ENCODE data around the gene FAM163B. TPM values are rescaled to one million over a fixed set of nuclear protein-coding genes. Genes with fewer than 3 reads are reported as not detected.
A peak's percentile ranks its signal among the peaks of the same experiment; 100 is the strongest.

FAM163B gene
- total RNA-seq, 1 donor from 2014 or later: not detected

DNA sequence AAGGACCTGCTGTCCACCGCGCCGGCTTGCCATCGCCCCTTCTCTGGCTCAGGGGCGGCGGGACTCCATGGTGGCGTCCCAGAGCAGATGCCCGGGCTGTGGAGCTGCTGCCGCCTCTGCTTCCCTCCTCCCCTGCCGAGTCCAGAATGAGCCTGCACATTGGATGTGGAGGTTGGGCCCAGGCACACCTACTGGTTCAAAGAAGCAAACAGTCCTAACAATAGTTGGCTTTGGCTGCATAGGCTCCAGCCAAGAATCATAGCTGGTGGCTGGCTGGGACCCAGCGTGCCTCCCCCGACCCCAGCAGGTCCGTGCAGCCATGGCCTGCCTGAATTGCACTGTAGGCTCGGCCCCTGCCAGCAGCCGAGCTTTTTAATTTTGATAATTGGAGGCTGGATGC is 48.9 kb downstream of the FAM163B start:
- H3K4me3 ChIP-seq (ENCODE audit: insufficient read depth, low read depth, low read length): no peak overlapping the region
- H2AFZ ChIP-seq (ENCODE audit: low read depth, low read length): no peak overlapping the region
- no peak overlapping the region for H3K27ac Mint-ChIP-seq (ENCODE audit: unreplicated experiment)
- no peaks in the 10 kb centered on the region for H3K36me3 Mint-ChIP-seq (ENCODE audit: low read depth, unreplicated experiment)
- DNase-seq (ENCODE audit: low read depth) (peak; percentile 23), FAIRE-seq (no peak)
- no peak for TF ChIP-seq EZH2 (IDR thresholded peaks at IDR 0.05; ENCODE audit: insufficient read depth, low read length)
- TF ChIP-seq, protein P1, sequence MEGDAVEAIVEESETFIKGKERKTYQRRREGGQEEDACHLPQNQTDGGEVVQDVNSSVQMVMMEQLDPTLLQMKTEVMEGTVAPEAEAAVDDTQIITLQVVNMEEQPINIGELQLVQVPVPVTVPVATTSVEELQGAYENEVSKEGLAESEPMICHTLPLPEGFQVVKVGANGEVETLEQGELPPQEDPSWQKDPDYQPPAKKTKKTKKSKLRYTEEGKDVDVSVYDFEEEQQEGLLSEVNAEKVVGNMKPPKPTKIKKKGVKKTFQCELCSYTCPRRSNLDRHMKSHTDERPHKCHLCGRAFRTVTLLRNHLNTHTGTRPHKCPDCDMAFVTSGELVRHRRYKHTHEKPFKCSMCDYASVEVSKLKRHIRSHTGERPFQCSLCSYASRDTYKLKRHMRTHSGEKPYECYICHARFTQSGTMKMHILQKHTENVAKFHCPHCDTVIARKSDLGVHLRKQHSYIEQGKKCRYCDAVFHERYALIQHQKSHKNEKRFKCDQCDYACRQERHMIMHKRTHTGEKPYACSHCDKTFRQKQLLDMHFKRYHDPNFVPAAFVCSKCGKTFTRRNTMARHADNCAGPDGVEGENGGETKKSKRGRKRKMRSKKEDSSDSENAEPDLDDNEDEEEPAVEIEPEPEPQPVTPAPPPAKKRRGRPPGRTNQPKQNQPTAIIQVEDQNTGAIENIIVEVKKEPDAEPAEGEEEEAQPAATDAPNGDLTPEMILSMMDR (IDR thresholded peaks at IDR 0.05; ENCODE audit: insufficient read depth, low read depth, low read length): no peak
- H3K9me3 Mint-ChIP-seq (ENCODE audit: unreplicated experiment): no peaks in the 10 kb centered on the region
- H3K79me2 ChIP-seq (ENCODE audit: insufficient read depth, low read length): no peaks in the 10 kb centered on the region
- peaks cover 6% of the 10 kb centered on the region for H3K27me3 ChIP-seq (ENCODE audit: insufficient read depth, low read length)
- no peaks in the 10 kb centered on the region for H3K36me3 ChIP-seq (ENCODE audit: insufficient read depth, low read length)
- H3K4me2 ChIP-seq (ENCODE audit: low read length): no peak overlapping the region
- peaks cover 29% of the 10 kb centered on the region for H3K4me1 Mint-ChIP-seq (ENCODE audit: low read depth, unreplicated experiment)
- H3K9me3 ChIP-seq (ENCODE audit: insufficient read depth, low read depth, low read length): no peaks in the 10 kb centered on the region
- H3K4me3 Mint-ChIP-seq (ENCODE audit: unreplicated experiment): no peak overlapping the region
- H3K9ac ChIP-seq (ENCODE audit: low read length): no peak overlapping the region
- no peaks in the 10 kb centered on the region for H4K20me1 ChIP-seq (ENCODE audit: insufficient read depth, low read length)
- peaks cover 20% of the 10 kb centered on the region for H3K27me3 Mint-ChIP-seq (ENCODE audit: low read depth, unreplicated experiment)
- H3K4me1 ChIP-seq (ENCODE audit: insufficient read depth, low read length): peaks cover 24% of the 10 kb centered on the region
- no peak overlapping the region for H3K27ac ChIP-seq (ENCODE audit: low read depth, low read length)

DNA sequence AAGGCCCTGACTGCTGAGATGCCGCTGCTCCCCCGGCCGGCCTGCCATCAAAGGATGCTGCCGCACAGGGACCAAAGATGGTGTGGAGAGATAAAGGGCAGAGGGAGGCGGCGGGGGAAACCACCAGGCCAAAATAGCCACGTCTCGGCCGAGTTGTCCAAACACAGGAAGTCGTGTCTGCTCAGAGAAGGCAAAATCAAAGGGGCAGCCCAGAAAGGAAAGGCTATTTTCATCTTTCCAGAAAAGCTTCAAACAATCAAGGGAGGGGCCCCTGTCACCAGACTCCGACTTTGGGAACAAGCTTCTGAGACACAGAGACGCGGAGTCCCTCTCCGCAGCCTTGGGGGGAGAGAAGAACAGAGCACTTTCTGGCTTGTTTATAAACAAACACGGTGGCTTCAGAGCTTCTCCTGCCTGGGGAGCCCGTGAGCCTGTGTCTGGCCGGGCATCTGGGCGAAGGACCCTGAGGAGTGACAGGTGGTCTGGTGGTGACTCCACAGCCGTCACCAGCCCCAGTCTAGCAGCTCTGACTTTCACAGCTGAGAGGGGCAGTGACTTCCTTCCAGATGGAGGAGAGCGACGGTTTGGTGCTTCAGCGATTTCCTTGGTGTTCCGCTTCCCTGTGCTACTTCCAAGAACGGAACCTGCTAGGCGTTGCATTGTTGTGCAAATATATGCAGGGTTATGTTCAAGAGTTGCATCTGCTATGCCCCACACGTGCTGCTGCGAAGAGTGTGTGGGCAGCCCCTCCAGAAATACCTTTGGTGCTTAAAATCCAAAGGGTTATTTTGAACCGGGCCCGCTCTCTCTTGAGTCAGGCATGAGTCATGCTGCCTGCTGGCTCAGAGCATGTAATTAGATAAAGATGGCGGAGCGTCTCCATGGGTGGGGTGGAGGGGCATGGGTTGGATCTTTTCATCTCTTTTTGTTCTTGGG is 50.7 kb downstream of the FAM163B start:
- H3K27ac ChIP-seq (ENCODE audit: low read depth, low read length): peak overlapping the region; percentile 65
- peak overlapping the region; percentile 61 for H3K9ac ChIP-seq (ENCODE audit: low read length)
- Mint-ChIP-seq H3K36me3 (ENCODE audit: low read depth, unreplicated experiment) (no peaks in the 10 kb centered on the region), H3K27ac (ENCODE audit: unreplicated experiment) (peak overlapping the region; percentile 90), H3K9me3 (ENCODE audit: unreplicated experiment) (no peaks in the 10 kb centered on the region), H3K4me3 (ENCODE audit: unreplicated experiment) (peak overlapping the region; percentile 62), H3K4me1 (ENCODE audit: low read depth, unreplicated experiment) (peaks cover 28% of the 10 kb centered on the region), H3K27me3 (ENCODE audit: low read depth, unreplicated experiment) (peaks cover 16% of the 10 kb centered on the region)
- peak overlapping the region; percentile 39 for H3K4me3 ChIP-seq (ENCODE audit: insufficient read depth, low read depth, low read length)
- H3K36me3 ChIP-seq (ENCODE audit: insufficient read depth, low read length): no peaks in the 10 kb centered on the region
- no peaks in the 10 kb centered on the region for H3K9me3 ChIP-seq (ENCODE audit: insufficient read depth, low read depth, low read length)
- TF ChIP-seq, protein P1 (IDR thresholded peaks at IDR 0.05; ENCODE audit: insufficient read depth, low read depth, low read length): no peak
- no peak for TF ChIP-seq EZH2 (IDR thresholded peaks at IDR 0.05; ENCODE audit: insufficient read depth, low read length)
- no peaks in the 10 kb centered on the region for H3K79me2 ChIP-seq (ENCODE audit: insufficient read depth, low read length)
- FAIRE-seq (peak; percentile 55), DNase-seq (ENCODE audit: low read depth) (peak; percentile 78)
- H2AFZ ChIP-seq (ENCODE audit: low read depth, low read length): peak overlapping the region; percentile 27
- H4K20me1 ChIP-seq (ENCODE audit: insufficient read depth, low read length): no peaks in the 10 kb centered on the region
- peaks cover 23% of the 10 kb centered on the region for H3K4me1 ChIP-seq (ENCODE audit: insufficient read depth, low read length)
- peaks cover 7% of the 10 kb centered on the region for H3K27me3 ChIP-seq (ENCODE audit: insufficient read depth, low read length)
- peak overlapping the region; percentile 77 for H3K4me2 ChIP-seq (ENCODE audit: low read length)

DNA sequence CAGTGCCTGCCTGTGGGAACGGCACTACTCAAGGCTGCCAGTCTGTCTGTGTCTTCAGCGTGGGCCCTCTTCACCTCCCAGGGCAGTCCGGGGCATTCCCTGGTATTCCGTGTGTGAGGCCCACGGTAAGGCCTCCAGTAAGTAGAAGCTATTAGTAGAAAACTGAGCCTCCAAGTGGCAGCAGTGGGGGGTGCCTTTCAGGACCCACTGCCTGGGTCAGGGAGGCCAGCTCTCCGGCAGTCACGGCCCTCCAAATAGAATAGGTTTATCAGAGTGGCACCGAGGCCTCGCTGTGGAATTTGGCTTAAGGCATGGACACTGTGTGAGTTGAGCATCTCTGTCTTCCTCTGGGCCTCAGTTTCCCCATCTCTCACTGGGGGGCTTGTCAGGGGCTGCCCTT is 51.6 kb downstream of the FAM163B start:
- H3K4me3 ChIP-seq (ENCODE audit: insufficient read depth, low read depth, low read length): no peak overlapping the region
- no peak overlapping the region for H3K9ac ChIP-seq (ENCODE audit: low read length)

More for the DNA sequence above, 51.6 kb downstream of the FAM163B start:
- Histone ChIP-seq H4K20me1 (ENCODE audit: insufficient read depth, low read length) (no peaks in the 10 kb centered on the region), H3K27ac (ENCODE audit: low read depth, low read length) (no peak overlapping the region), H3K9me3 (ENCODE audit: insufficient read depth, low read depth, low read length) (no peaks in the 10 kb centered on the region), H3K27me3 (ENCODE audit: insufficient read depth, low read length) (peaks cover 6% of the 10 kb centered on the region), H3K36me3 (ENCODE audit: insufficient read depth, low read length) (no peaks in the 10 kb centered on the region), H3K4me1 (ENCODE audit: insufficient read depth, low read length) (peaks cover 20% of the 10 kb centered on the region), H3K4me2 (ENCODE audit: low read length) (peak overlapping the region; percentile 77), H2AFZ (ENCODE audit: low read depth, low read length) (no peak overlapping the region), H3K79me2 (ENCODE audit: insufficient read depth, low read length) (no peaks in the 10 kb centered on the region)
- Mint-ChIP-seq H3K27me3 (ENCODE audit: low read depth, unreplicated experiment) (peaks cover 19% of the 10 kb centered on the region), H3K4me3 (ENCODE audit: unreplicated experiment) (peak overlapping the region; percentile 62), H3K4me1 (ENCODE audit: low read depth, unreplicated experiment) (peaks cover 23% of the 10 kb centered on the region), H3K9me3 (ENCODE audit: unreplicated experiment) (no peaks in the 10 kb centered on the region), H3K27ac (ENCODE audit: unreplicated experiment) (no peak overlapping the region), H3K36me3 (ENCODE audit: low read depth, unreplicated experiment) (no peaks in the 10 kb centered on the region)
- FAIRE-seq (no peak), DNase-seq (ENCODE audit: low read depth) (no peak)
- TF ChIP-seq EZH2 (IDR thresholded peaks at IDR 0.05; ENCODE audit: insufficient read depth, low read length): no peak
- TF ChIP-seq, protein P1 (IDR thresholded peaks at IDR 0.05; ENCODE audit: insufficient read depth, low read depth, low read length): no peak
